Activated CD8-positive, alpha-beta memory T cell treated with anti-CD3 and anti-CD28 coated beads, Interleukin-2, amount 50 U/mL, for 24 hours (primary cell): ENCODE data around the gene KIAA1671.

Experiments used
- DNase-seq: peaks from one replicate; pipeline ENCODE4 v3.0.0-alpha.2; 2020; ENCODE audit errors: extremely low read depth

KIAA1671 gene

GRCh38 chr22:25114369-25115362 is 162.2 kb downstream of the KIAA1671 start:
- DNase-seq: no peak

- no peak for DNase-seq
These were observed 167.1 kb downstream of the KIAA1671 start for GRCh38 chr22:25119609-25120008.

DNA sequence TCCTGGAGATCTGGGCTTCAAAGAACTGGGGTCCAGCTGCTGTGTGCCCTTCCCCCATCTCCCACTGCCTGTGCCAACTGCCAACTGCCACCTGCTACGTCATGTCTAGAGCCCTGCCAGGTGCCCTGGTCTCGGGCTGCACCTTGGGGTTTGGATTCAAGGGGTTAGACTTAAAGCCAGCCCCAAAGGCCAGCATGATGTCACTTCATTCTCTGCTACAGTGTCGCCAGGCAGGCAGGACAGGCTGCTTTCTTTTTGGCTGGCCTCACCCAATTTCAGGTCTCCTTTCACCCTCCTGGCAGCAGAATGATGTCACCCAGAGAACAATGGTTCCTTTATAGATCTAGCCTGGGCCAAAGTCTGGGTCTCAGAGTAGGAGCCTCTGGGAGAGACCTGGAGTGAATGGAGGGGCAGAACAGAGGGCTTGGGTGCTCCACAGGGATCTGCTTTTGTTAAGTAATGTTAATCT is 167.6 kb downstream of the KIAA1671 start:
- no peak for DNase-seq

DNA sequence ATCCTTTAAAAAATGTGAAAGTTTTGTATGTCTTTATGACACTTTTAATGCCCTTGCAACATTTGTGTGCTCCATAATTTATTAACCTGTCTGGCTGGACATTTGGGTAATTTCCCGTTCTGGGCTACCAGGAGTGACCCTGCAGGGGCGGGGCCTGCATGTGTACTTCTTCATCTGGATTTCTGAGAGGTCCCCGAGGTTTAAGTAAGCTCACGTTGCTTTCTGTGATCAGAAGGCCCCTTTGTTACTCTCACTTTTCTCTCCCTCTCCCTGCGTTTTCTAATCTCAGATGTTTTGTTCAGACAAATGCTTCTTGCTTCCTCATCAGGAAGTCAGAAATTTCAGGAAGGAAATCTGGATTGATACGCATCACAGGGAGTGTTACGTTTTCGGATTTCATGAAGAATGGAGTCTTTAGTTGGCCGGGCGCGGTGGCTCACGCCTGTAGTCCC is 168.3 kb downstream of the KIAA1671 start:
- DNase-seq: no peak

GRCh38 chr22:25122136-25122764 is 169.7 kb downstream of the KIAA1671 start:
- no peak for DNase-seq

GRCh38 chr22:25123677-25124076 is 171.2 kb downstream of the KIAA1671 start:
- DNase-seq: no peak

DNA sequence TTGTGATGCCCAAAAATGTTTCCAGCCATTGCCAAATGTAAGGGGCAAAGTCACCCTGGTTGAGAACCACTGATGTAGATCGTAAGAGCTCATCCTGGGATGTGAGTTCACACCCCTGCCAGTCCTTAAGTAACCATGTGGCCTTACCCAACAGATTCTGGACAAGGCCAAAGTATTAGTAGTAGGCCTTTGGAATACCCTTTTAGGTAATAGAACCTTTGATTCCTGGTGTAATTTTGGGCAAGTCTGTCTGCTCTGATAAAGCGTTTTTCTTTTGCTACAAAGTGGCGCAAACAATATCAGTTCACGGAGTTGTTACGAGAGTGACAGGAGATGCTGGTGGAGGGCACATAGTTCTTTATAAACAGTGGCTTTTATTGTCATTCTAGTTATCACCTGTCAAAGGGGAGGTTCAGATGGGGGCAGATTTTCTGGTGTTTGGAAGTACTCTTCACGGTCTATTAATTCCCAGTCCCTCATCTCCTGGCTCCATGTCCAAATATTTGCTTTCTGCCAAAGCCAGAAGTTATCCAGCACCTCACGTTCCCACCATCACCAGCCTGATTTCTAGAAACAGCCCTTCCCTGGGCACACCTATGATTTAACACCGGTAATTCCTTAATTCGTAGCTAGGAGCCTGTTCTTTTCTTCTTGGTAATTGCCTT is 173.3 kb downstream of the KIAA1671 start:
- no peak for DNase-seq

DNA sequence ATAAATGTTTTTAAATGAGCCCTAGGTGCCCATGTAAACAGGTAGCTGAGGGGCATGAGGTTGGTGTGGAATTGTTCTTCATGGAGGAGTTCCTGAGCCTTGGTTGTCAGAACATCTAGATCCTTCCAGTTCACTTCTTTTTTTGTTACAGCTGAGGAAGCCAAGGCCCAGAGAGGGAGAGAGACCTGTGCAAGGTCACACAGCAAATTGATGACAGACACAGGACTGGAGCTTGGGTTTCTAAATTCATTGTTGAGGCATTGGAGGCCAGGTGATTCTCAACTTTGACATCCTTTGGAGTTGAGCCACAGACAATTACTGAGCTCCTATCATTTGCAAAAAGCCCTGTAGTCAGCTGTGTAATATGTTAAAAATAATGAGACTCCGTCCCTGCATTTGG is 174.0 kb downstream of the KIAA1671 start:
- DNase-seq: no peak

DNA sequence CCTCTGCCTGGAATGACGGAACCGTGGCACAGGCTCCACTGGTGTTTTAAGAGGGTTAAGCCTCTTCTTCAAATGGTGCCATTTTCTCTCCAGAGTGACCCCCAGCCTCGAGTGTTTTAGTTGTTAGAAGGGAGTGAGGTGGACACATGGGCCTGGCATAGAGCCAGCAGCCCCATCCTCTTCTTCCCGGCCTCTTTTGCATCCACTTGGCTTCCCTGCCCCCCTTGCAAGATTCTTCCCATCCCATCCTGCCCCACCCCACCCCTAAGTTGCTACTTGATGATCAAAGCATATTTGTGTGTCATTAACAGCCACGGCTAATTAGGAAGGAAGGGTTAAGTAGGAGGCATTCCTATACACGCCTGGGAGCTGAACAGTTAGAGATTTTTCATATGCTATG is 174.8 kb downstream of the KIAA1671 start:
- no peak for DNase-seq

GRCh38 chr22:25130462-25130861 is 177.9 kb downstream of the KIAA1671 start:
- no peak for DNase-seq

DNA sequence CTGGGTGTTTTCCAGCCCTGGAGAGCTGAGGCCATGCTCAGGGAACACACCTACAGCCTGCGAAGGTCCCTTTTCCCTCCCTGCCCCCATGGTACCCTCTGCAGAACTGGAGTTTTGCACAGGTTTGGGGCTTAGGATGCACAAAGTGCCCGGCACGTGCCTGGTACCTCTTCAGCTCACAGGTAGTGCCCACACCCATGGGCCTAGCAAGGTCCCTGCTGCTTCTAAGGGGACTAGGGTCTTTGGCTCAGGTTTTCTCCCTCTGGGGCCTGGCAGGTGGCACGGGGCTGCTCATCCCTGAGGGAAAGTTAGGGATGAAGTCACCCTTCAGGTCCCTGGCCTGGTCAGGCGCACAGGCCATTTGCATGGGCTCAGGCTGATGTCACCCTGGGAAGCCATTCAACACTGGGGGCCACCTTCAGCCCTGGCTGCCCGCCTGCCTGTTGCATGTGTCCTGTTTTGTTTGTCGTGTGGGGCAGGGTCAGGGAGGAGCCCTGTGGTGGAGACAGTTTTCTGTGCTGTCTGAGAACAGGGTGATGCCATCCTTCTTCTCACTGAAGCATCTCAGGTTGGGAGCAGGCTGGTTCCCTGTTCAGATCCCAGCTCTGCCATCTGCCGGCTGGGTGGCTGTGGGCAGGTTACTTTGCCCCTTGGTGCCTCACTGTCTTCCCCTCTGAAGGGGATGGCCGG is 178.8 kb downstream of the KIAA1671 start:
- DNase-seq: no peak

DNA sequence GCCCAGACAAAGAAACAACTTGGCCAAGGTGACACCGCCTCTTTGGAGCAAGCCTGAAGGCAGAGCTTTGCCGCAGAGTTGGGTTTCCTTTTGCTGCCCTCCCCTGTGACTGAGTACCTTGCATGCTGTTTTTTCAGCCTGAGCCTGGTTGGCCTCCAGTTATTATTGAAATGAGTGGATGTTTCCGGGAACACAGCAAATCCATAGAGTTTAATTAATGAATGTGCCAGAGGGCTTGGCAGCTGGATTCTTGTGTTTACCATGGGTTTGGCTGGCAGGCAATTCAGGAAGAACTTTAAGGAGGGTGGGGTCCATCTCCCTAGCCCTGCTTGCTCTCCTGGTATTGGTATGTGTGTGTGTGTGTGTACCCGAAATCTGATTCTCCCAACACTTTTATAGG is 181.5 kb downstream of the KIAA1671 start:
- DNase-seq: no peak

DNA sequence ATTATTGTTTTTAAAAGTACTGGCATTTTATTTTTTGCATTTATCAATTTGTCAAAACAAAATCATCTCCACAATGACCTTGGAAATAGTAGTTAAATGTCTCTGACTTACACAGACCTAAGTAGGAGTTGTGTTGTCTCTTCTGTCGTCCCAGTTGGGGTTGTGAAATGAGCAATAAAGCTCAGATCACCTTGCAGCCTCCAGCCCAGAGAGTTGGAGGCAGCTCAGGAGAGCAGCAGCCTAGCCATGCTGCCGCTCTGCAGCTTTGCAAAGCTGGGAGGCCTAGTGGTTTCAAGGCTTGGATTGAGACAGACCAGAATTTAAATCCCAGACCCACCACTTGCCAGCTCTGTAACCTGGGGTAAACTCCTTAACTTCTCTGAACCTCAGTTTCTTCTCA is 181.9 kb downstream of the KIAA1671 start:
- no peak for DNase-seq

DNA sequence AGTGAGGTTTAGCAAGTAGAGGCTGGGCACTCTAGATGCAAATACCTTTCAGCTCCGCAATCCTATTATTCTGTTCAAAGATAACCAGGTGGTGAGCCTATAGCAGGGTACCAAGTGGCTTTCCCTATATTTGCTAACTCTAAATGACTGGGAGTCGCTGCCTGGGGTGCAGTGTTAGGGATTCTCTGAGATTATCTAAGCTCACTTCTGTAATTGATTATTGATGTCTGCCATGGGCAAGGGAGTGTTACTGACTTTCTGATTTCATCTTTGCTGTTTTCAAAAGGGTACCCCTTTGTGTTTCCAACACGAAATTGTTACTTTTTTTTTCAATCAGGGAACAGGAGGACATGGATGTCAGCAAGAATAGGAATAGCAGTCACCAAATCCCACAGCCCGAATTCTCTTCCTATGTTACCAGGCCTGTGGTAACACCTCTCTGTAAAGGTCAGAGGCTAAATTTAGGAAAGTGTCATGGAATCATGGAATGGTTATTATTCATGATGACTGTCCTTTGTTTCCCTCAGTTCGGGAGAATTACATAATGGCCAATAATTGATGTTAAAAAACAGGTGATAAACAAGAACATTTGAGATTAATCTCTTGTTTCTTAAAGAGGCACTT is 184.5 kb downstream of the KIAA1671 start:
- DNase-seq: no peak

DNA sequence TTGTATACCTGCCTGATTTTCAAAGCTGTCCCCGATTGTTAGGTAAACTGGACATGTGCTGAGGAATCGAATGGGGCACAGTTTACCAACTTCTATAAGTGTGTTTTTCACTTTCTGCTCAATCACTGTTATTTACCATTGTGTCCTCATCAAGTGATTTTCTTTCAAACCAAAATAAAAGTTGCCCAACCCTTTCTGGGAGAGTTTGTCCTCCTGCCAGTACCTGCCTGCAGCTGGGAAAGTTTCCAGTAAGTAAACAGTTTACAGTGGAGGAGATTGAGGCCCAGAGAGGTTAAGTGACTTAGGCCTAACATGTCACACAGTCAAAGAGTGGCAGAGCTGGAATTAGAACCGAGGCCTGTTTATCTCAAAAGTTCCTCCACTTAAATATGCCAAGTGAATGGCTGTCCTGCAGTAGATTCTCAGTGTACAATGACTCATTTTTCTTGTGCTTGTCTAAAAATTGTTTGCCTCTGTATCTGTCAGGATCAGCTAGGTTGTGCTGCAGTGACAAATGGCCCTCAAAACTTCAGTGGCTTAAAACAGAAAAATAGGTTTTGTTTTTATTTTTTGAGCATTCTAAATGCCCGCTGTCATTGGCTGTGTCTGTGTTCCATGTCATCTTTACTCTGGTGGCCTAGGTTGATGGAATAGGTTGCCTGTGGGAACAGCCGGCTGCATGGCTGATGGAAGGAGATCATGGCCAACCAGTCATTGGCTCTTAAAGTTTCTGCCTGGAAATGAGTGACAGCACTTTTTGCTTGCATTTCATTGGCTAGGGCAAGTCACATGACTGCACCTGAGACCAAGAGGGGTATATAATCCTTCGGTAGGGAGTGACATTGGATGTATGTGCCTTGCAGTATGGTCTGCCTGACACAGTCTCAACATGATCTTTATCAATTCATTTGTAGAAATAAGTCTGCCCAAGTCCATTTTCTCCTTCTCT is 185.3 kb downstream of the KIAA1671 start:
- no peak for DNase-seq

DNA sequence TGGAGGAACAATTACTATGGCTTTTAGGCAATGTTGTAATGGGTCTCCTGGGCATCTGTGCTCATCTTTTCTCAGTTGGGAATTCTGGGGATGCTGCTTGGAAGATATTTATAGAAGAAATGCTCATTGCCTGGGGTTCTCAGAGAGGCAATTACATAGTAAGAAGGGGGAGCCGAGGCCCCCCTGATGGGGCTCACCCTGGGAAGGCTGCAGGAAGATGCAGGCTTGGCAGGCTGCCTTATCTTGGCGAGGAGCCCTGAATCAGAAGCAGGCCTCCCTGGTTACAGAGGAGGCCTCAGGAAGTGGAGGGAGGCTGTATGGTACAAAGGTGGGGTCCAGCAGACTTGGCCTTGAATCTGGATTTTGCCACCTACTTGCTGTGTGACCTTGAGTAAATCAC is 186.5 kb downstream of the KIAA1671 start:
- DNase-seq: no peak

GRCh38 chr22:25142102-25142501 is 189.6 kb downstream of the KIAA1671 start:
- no peak for DNase-seq

DNA sequence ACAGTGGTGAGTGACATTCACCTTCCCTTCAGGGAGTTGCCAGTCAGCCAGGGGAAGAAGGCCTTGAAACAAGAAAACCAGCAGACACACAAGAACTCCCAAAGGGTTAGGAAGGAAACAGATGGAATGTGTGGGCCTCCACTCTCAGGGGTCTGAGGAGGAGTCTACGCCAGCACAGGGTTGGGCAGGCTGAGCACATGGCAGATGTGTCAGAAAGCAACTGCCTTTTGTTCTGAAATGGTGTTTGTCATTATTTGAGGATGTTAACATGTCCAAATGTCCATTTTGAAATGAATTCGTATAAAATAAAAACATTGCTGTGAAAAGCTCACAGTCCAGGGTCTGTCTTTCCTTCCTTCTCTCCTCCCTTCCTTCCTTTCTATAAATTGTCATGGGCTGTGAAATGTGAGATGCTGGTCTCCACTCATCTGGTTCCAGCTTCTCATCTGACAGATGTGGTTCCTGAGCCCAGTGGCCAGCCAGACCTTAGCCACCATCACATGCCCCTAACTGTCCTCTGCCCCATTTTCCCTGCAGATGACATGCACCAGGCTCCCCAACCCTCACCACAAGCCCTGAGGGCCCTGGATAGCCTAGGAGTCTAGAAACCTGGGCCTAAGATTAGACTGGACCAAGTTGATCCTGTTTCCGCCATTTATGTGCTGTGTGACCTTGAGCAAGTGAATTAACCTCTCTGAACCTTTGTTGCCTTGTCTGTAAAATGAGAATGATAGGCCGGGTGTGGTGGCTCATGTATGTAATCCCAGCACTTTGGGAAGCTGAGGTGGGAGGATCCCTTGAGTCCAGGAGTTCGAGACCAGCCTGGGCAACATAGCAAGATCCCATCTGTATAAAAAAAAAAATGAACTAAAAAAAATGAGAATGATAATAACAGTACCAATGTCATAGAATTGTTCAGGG is 190.9 kb downstream of the KIAA1671 start:
- no peak for DNase-seq

DNA sequence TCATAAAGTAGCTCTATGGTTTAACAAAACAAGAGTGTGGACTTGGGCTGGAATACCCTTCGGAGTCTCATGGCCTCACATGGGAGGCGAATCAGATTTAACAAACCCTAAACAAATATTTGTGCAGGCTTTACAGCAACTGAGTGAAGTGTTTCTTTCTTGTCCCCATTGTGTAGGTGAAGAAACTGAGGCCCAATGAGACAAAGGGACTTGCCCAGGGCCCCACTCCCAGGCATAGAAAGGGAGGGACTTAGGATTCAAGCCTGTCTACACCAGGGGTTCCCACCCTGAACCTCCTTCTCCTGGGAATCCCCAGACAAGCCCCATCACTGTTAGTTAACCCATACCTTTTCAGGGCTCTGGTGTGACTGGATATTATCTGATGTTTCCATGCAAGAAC is 192.0 kb downstream of the KIAA1671 start:
- no peak for DNase-seq
